Activated gamma-delta T cell treated with Interleukin-2 at 50 U/mL for 16 hours (primary cell): ENCODE results near the gene ARHGAP45.
A peak's percentile ranks its signal among the peaks of the same experiment; 100 is the strongest.
"Not testable (repeated sequence)": the region's sequence is repeated elsewhere in the genome, so short reads cannot be mapped to it uniquely, and the experiment has no call there.

Experiments
- DNase-seq: peaks from one replicate; pipeline ENCODE4 v3.0.0-alpha.2; 2020

The ARHGAP45 gene

DNA sequence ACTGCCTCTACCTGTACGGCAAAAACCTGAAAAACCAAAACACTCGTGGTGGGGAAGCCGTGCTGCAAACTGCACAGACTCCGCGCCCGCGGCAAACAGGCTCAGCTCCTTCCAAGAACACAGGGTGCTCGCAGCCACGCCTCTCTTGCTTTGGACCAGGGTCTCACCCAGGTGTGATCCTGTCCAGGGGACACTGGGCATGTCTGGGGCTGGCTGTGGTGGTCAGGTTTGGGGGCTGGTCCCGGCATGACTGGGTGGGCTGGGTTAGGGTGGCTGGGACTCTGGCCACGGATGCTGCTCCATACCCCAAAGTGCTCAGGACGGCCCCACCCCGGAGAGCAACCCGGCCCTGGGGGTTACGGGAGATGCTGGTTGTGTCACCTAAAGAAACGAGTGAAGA, 50.7 kb downstream of the ARHGAP45 start:
- no peak for DNase-seq

DNA sequence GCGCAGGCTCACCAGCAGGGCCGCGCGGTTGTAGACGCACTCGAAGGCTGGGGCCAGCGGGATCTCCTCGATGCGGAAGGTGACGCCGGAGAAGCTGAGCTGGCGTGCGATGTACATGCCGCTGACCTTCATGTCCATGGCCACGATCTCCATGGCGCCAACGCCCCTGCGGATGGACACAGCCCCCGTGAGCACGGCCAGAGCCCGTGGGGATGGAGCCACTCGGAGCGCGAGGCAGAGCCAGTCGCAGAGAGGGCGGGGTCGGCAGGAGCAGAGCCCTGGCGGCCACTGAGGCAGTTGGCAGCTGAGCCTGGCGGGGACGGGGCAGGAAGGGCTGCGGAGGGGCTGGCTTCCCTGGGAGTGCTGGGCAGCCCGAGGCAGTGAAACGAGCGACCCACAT, 52.0 kb downstream of the ARHGAP45 start:
- no peak for DNase-seq

DNA sequence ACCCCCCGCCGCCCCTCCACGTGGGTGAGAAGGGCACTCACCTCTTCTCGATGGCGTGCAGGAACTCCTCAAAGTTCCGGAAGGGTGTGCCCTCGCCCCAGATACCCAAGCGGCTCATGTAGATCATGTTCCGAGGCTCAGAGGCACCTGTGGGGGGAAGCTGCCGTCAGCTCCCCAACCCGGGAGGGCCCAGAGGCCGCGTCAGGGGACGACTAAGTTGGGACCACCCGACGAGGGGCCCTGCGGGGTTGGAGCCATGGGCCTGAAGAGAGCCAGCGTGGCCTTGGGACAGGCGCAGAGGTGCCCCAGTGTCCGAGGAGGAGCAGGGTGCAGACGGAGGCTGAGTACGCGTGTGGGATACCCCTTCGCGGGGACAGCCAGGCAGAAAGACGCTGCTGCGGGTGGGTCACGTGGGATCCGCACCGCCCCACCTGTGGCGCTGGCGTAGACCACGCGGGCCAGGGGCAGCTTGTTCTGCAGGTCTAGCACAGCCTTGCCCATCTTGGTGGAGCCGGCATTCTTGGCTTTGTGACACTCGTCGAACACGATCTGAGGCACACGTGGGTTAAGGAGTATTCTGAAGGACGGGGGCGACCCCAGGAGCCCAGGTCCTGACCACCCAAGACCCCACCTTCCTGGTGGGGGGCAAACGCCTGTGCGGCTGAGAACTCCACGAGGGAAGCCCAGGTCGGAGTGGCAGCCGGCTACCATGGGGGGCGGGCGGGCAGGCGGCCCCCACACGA, 52.7 kb downstream of the ARHGAP45 start:
- no peak for DNase-seq

DNA sequence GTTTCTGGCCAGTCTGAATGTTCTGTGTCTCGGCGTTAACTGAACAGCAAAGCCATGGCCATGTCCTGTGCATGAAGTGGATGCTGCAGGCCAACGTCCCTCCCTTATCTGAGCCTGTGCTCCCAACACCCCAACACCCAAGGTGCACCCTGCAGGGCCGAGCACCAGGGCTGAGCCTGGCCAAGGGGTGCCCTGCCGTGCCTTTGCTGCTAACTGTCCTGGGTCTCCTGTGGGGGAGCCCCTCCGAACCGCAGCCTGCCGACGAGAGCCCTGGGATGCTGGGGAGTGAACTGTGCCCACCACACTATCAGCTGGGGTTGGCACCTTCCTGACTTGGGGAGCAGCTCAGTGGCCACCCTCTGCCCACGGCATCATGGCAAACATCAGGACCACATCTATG, 54.4 kb downstream of the ARHGAP45 start:
- no peak for DNase-seq

DNA sequence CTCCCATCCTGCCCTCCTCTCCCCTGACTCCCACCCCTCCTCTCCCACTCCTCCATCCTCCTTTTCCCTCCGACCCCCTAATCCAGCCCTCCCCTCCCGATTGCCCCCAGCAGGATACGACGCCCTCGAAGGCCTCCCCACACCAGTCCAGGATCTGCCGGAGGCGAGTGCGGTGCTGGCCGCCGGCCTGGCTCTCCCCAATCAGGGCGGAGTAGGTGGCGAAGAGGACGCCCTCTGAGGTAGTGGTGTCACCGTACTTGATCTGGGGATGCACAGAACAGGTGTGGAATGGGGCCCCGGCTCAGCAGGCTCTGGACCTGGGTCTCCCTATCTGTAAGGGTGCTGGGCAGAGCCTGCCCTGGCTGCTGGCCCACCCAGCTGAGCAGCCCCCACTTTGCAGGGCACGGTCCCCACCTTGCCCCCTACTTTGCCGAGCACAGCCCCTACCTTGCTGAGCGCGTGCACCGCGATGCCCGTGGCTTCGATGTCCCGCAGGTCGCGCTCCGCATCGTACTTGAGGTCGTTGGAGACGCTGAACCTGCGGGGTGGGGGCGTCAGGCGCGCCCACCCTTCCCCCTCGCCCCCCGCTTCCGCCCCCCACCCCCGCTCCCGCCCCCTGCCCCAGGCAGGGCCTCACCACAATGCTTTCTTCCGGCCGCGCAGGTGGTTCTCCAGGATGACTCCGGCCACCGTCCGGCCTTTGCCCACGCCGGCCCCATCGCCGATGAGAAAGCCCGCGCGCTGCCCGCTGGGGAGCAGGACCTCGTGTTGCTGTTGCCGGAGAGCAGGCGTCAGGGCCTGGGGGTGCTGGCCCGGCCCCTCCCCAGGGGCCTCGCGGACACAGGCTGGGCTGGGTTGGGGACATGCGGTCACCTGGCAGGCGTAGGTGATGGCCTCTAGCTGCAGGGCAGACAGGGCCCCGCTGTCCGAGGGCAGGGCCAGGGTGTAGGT, 55.3 kb downstream of the ARHGAP45 start:
- no peak for DNase-seq

DNA sequence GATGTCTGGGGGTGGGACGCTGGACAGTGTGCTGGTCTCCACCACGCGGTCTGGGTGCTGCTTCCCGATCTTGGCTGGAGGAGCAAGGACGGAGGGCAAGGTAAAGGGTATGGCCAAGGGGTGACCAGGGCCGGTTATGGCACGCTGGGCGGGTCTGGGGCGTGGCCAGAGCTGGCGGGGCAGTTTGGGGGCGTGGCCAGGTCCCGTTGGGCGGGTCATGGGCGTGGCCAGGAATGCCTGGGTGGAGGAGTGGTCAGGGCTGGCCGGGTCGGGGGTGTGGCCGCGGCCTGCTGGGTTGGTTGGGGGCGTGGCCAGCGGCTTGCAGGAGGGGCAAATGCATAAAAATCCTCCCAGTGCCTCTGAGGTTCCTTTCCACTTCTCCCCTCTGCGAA, 56.0 kb downstream of the ARHGAP45 start:
- DNase-seq = no peak

DNA sequence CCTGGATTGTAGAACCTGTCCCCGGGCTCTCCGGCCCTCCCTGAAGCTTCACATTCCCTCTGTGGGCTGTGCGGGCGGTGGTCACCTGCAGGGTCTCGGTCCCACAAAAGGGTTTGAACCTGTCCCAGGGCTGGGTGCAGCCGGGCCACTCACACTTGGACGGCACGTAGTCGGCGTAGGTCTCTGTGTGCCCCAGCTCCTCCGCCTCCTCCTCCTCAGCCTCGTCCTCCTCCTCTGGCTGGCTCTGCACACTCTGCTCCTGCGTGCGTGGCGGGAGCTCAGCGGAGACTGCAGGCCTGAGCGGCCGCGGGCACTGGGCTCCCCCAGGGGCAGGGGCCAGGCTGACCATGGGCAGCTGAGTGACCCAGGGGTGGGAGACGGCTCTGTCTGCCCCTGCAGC, 56.4 kb downstream of the ARHGAP45 start:
- DNase-seq = no peak

DNA sequence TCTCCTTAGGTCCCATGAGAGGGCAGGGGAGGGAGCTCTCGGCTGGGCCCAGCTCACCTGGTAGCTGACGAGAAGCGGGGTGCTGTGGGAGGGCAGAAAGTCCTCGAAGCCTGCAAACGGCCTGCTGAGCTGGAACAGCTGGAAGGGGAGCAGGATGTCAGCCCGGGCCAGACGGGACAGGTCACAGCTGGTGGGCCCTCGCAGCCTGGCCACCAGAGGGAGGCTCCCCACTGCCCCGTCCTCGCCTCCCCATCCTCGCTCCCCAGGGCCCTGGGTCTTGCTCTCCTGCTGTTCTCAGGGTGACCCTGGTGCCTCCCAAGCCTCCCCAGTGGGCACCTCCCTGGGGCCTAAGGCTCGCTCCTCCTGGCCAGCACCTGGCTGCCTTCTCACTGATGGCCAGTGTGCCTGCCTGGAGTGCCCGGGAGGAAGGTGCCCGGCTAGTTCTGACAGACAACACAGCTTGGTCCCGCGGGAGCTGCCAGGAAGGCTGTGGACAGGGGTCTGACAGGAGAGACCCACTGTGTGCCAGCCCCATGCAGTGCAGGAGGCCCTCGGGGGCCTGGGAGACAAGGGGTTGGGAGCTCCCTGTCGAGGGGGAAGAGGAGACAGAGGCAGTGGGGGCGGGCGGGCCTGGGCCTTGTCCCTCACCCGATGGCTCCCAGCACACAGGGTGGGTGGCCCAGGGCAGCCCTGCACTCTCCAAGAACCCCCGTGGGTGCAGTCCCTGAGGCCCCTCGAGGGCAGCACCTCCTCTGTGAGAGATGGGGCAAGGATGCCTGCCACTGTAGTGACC, 57.1 kb downstream of the ARHGAP45 start:
- no peak for DNase-seq

DNA sequence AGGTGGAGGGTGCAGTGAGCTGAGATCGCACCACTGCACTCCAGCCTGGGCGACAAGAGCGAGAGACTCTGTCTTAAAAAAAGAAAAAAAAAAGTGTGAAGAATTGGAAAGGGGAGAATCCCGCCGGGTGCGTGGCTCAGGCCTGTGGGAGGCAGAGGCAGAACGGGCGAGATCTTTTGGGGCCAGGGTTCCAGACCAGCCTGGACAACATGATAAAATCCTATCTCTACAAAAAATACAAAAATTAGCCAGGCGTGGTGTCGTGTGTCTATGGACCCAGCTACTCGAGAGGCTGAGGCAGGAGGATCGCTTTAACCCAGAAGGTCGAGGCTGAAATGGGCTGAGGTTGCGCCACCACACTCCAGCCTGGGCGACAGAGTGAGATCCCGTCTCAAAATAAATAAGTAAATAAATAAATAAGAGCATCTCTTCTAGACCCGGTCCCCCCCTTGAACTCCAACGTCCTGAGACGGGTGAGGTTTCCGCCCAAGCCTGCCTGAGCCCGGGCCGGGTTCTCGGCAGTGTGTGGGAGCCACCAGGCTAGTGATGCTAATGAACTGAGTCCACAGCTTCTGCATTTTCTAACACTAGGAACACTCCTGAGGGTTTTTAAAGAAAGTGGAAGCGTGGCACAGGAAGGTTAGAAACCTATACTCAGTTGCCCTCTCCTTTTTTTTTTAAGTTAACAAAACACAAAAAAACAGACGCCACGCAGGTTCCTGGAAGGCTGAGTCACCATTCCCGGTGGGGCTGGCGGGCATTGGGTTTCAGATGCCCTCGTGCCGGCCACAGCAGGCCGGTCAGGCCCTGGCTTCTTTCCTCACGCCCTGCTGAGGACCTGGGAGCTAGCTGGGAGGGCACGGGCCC, 58.9 kb downstream of the ARHGAP45 start:
- DNase-seq = no peak

DNA sequence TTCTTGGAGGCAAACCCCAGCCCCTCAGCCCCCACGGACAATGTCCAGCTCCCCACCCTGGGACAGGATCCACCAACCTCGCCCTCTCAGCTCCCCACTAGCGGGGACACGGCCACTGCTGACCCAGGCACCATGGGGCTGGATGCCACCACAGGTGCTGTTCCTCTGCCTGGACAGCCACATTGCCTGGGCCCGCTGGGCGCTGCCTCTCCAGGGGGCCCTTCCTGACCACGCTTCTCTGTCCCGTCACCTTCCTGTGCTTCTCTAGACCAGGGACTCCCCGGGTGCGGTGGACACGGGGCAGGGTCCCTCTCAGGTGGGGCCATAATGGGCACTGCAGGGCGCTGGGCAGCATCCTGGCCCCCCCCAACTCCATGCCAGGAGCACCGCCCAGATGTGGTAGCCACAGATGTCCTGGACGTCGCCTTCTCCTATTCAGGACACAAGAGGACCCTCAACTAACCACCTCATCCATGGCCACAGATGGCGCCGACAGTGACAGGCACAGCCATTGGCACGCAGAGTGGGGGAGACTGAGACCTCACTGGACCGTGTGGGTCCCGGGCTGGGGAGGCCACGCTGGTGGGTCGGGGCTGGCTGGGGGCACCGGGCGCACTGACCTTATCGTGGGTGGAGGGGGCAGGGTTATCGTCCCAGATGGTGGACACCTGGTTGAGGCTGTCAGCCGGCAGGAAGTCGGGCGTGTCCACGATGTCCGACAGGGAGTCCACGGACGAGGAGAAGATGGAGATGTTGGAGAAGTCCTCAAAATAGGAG, 60.2 kb downstream of the ARHGAP45 start:
- DNase-seq = no peak

DNA sequence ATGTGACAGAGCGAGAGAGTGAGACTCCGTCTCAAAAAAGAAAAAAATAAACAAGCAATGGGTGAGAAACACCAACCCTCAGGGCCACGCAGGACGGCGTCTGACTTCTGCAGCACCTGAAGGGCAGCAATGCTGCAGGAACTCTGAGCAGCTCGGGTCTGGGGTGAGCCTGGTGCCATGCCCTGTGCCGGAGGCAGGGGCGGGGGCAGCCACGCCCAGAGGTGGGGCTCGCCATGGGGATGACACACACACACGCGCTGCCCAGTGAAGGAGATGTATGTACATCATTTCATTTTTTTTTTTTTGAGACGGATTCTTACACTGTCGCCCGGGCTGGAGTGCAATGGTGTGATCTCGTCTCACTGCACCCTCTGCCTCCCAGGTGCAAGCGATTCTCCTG, 61.1 kb downstream of the ARHGAP45 start:
- no peak for DNase-seq

DNA sequence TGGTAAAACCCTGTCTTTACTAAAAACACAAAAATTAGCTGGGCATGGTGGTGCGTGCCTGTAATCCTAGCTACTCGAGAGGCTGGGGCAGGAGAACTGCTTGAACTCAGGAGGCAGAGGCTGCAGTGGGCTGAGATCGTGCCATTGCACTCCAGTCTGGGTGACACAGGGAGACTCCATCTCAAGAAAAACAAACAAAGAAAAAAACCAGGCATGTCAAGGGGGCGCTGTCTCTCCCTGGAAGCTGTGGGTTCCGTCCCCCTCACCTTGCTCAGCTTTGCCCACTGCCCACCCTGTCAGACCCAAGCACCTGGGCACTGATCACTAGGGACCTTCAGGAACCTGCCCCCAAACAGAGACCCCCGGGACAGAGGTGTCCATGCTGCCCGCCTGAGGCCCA, 62.1 kb downstream of the ARHGAP45 start:
- DNase-seq = not testable (repeated sequence)

DNA sequence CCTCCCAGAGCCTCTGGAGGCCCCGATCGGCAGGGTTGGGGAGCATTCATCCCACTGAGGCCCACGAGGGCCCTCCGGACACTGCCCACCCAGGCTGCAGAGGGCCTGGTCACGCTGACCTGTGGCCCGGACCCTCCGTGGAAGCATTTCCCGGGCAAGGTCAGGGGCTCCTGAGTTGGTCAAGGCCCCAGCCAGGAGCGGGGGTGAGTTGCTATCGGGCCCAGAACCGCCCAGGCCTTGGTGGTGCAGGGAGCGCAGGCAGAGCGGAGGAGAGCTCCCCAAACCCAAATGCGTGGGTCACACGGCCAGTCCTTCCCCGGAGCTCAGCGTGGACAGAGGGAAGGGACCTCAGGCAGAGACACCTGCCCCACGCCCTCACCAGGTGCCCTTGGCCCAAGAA, 62.6 kb downstream of the ARHGAP45 start:
- DNase-seq = no peak

DNA sequence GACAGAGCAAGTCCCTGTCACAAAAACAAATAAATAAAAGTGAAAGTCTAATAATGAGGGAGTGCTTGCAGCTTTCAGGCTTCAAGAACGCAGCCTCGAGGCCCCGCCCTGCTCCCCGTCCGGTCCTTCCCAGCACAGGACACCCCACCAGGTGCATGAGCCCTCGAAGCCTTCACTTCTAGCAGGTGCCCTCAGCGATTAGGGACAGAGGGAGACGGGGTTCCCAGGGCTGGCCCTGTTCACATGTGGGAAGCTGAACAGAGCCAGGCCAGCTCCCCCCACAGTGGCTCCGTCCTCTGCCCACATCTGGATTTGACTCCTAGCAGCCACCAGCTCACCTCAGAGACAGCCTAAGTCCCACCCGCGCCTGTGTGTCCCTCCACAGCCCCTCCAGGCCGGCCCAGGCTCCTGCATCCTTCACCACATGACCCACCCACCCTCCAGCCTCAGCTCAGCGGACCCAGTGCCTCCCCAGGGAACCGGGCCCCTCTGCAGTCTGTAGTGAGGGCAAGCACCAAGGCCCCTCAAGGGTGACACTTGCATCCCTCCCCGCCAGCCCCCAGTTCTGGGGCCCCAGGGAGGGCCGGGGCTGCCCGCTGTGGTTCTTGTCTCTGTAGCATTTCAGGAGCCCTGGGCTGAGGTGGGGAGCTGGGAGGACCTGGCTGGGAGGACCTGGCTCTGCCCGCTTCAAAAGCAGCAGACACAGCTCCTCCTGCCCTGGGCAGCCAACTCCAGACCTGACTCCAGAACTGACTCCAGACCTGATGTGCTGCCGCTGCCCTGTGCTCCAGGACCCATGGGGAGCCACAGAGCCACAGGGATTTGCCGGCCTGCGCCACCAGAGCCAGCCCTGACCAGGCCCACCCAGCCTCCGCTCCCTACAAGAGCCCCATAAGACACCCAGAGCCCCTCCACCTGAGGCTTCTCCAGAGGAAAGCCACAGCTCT, 64.1 kb downstream of the ARHGAP45 start:
- DNase-seq = no peak

DNA sequence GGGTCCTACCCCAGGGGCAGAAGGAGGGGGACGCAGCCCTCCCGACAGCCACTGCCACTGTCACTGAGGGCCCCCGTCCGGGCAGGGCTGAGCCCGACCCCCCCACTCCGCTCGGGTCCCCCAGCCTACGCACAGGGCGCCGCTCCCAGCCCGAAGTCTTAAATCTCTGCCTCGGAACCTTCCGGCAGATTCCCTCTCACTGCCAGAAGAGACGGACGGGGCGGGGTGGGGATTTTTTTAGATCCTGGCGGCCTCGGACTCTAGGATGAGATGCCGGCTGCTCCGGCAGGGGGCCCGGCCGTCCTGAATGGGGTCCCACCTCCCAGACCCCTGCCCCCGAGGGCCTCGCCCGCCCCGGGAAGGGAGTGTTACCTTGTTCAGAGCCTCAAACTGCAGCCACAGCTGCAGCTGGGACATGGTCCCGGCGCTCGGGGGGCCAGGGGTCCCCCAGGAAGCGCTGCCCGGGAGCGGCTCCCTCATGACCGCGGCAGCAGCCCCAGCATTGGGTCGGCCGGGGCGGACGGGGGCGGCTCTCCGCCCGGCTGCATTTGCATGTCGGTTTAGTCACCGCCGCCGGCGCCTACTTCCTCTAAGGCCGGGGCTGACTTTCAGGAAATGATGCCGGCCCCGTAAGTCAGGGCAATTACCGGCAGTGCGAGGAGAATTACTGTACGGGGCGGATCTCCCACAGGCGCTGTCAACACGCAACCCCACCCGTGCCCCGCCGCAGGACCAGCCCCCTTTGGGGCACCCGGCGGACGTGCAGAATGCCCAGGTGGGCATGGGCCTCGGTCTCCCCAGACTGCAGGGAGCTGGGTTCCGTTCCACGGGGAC, 65.0 kb downstream of the ARHGAP45 start:
- DNase-seq = peak; percentile 82

DNA sequence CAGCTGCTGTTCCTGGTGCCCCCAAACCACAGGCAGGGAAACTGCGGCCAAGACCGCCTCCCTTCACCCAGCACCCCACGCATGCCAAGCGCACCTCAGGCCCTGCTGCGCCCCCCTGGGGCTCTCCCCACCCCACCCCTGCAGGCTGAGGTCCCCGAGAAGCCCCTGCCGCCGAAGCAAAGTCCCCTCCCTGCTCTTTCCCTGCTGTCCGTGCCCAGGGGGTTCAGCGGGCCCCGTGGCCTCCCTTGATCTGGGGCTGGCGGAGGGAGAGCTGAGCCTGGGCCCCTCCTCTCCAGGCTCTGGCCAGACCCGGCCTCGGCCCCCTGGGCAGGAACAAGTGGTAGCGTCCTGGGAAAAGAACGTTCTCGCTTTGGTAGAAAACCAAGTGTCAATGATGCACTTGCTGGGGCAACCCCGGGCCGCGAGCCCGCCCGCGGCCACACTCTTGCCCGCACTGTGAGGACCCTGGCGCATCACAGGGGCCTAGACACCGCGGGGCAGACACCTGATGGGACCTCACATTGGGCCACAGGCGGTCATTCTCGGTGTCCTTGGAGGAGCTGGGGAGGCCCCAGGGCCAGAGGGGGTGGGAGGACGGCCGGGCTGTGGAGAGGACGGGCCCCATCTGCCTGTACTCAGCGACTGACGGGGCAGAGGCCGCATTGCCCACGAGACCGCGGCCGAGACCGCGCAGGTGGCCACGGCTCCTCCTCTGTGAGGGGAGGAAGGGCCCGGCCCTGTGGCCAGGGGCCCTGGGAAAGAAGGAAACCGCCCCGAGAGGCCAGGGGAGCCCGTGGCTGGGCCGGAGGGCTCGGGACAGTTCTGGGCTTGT, 65.8 kb downstream of the ARHGAP45 start:
- peak; percentile 17 for DNase-seq

DNA sequence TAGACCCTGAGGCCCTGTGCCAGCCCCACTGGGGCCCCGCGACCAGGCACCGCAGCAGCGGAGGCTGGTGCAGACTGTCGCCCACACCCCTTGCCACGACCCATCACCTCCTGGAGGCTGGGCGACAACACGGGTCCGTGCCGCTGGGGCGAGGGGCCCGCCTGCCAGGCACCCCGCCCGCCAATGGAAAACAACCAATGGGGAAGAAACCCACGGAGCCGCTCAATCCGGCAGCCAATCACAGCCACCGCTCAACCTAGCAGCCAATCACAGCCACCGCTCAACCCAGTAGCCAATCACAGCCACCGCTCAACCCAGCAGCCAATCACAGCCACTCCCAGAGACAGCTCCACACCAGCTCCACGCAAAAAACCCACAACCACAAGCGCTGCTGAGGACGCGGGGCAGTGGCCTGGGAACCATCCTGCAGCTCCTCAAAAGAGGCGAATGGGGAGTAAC, 66.5 kb downstream of the ARHGAP45 start:
- DNase-seq = peak; percentile 65

DNA sequence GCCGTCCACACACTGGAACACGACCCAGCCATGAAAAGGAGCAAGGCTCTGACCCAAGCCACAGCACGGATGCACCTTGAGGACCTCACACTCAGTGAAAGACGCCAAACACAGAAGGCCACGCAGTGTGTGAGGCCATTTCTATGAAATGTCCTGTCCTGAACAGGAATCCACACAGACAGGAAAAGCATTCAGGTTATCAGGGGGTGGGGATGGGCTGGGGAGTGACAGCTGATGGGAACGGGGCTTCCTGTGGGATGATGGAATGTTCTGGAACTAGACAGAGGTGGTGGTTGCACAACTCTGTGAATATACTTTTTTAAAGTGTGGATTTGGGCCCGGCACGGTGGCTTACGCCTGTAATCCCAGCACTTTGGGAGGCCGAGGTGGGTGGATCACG, 67.5 kb downstream of the ARHGAP45 start:
- no peak for DNase-seq
